Superior temporal gyrus (tissue), 1 donor: ENCODE measurements around the gene UBC.

Experiments
- DNase-seq: peaks from one replicate; pipeline ENCODE4 v3.0.0-alpha.2; 2016; ENCODE audit errors: extremely low spot score

Gene UBC

GRCh38 chr12:124914392-124915238, at the start of gene UBC:
UBC (minus strand) TSS chr12:124914650; CDS start chr12:124913771, 879 bp downstream.
- peak; percentile 96 for DNase-seq

- no peak for DNase-seq
Measured at GRCh38 chr12:124963211-124963610, 48.8 kb upstream of the UBC start.

- no peak for DNase-seq
Measured at GRCh38 chr12:124961055-124961454, 46.6 kb upstream of the UBC start.

GRCh38 chr12:124956571-124956970, 42.1 kb upstream of the UBC start:
- DNase-seq, result no peak

GRCh38 chr12:124954771-124955170, 40.3 kb upstream of the UBC start:
- DNase-seq, result no peak

GRCh38 chr12:124953689-124954405, 39.4 kb upstream of the UBC start:
- no peak for DNase-seq

GRCh38 chr12:124952801-124953200, 38.4 kb upstream of the UBC start:
- no peak for DNase-seq

- DNase-seq, result no peak
Measured at GRCh38 chr12:124952295-124952694, 37.8 kb upstream of the UBC start.

- no peak for DNase-seq
Measured at GRCh38 chr12:124949779-124950728, 35.6 kb upstream of the UBC start.

GRCh38 chr12:124949066-124949465, 34.6 kb upstream of the UBC start:
- DNase-seq, result no peak

- DNase-seq, result no peak
Measured at GRCh38 chr12:124947561-124948398, 33.3 kb upstream of the UBC start.

- no peak for DNase-seq
Measured at GRCh38 chr12:124947013-124947412, 32.6 kb upstream of the UBC start.

GRCh38 chr12:124946447-124946793, 32.0 kb upstream of the UBC start:
- DNase-seq, result no peak

- DNase-seq, result no peak
Measured at GRCh38 chr12:124941170-124941527, 26.7 kb upstream of the UBC start.

GRCh38 chr12:124940393-124941169, 26.1 kb upstream of the UBC start:
- peak; percentile 89 for DNase-seq

GRCh38 chr12:124940143-124940392, 25.6 kb upstream of the UBC start:
- no peak for DNase-seq

- DNase-seq, result peak; percentile 97
Measured at GRCh38 chr12:124939421-124940142, 25.1 kb upstream of the UBC start.

GRCh38 chr12:124939079-124939420, 24.6 kb upstream of the UBC start:
- peak; percentile 88 for DNase-seq

GRCh38 chr12:124938587-124938986, 24.1 kb upstream of the UBC start:
- no peak for DNase-seq

- peak; percentile 48 for DNase-seq
Measured at GRCh38 chr12:124938108-124938507, 23.7 kb upstream of the UBC start.
